ENCODE data around the gene ACAD10. TPM values are rescaled to one million over a fixed set of nuclear protein-coding genes. Genes with fewer than 3 reads are reported as not detected.

The ACAD10 gene
- total and polyA plus RNA-seq, 2 of the 13 experiments (the other 11 are each of a cell fraction or from before 2014, with no cell fraction given) = 15.2 to 16.3 TPM

GRCh38 chr12:111803038-111803626, 117.3 kb downstream of the ACAD10 start:
- no peak for ATAC-seq
- no TSS peak for BruUV-seq (replicated peaks)
- Histone ChIP-seq H3K27ac (ENCODE audit: extremely low read length, insufficient read depth, low read length) (no peak overlapping the region), H3K4me2 (ENCODE audit: low read depth, low read length) (no peak overlapping the region), H4K20me1 (ENCODE audit: insufficient read depth, low read length) (no peaks in the 10 kb centered on the region), H3K4me1 (ENCODE audit: insufficient read depth, low read length) (peaks cover 15% of the 10 kb centered on the region), H3K4me3 (replicated peaks in 1 of 3; ENCODE audit: insufficient read depth in 1 of 3, low read depth in 2 of 3, low read length in 3 of 3) (no peak overlapping the region), H2AFZ (ENCODE audit: low read length) (no peak overlapping the region), H3K36me3 (replicated peaks in 1 of 2; ENCODE audit: control insufficient read depth in 1 of 2, insufficient read depth in 2 of 2, low read length in 2 of 2) (peaks cover 16 to 43% of the 10 kb centered on the region in 2 experiments), H3K79me2 (ENCODE audit: insufficient read depth, low read length) (no peaks in the 10 kb centered on the region), H3K9ac (ENCODE audit: insufficient read depth, low read depth, low read length) (no peak overlapping the region), H3K9me3 (ENCODE audit: low read length) (no peaks in the 10 kb centered on the region), H3K27me3 (ENCODE audit: control insufficient read depth in 1 of 2, insufficient read depth in 2 of 2, low read length in 2 of 2) (no peaks in the 10 kb centered on the region)
- 74% methylated on average over 6 of the region's 6 CpGs for WGBS (ENCODE audit: low lambda C conversion rate)
- TF ChIP-seq, protein P1, sequence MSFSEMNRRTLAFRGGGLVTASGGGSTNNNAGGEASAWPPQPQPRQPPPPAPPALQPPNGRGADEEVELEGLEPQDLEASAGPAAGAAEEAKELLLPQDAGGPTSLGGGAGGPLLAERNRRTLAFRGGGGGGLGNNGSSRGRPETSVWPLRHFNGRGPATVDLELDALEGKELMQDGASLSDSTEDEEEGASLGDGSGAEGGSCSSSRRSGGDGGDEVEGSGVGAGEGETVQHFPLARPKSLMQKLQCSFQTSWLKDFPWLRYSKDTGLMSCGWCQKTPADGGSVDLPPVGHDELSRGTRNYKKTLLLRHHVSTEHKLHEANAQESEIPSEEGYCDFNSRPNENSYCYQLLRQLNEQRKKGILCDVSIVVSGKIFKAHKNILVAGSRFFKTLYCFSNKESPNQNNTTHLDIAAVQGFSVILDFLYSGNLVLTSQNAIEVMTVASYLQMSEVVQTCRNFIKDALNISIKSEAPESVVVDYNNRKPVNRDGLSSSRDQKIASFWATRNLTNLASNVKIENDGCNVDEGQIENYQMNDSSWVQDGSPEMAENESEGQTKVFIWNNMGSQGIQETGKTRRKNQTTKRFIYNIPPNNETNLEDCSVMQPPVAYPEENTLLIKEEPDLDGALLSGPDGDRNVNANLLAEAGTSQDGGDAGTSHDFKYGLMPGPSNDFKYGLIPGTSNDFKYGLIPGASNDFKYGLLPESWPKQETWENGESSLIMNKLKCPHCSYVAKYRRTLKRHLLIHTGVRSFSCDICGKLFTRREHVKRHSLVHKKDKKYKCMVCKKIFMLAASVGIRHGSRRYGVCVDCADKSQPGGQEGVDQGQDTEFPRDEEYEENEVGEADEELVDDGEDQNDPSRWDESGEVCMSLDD (CRISPR knock-in tag; IDR thresholded peaks at IDR 0.05; ENCODE audit: borderline replicate concordance) = no peak
- no peak for TF ChIP-seq JARID2 (CRISPR knock-in tag; IDR thresholded peaks at IDR 0.05; ENCODE audit: insufficient replicate concordance)
- no peak for TF ChIP-seq ZNF792 (CRISPR knock-in tag; IDR thresholded peaks at IDR 0.05)
- no peak for TF ChIP-seq ZNF33A (CRISPR knock-in tag; IDR thresholded peaks at IDR 0.05; ENCODE audit: borderline replicate concordance)
- TF ChIP-seq STAT5B (CRISPR knock-in tag; IDR thresholded peaks at IDR 0.05) = no peak
- no peak for TF ChIP-seq BHLHE40 (IDR thresholded peaks at IDR 0.05; ENCODE audit: low read length)
- no peak for TF ChIP-seq IKZF1 (IDR thresholded peaks at IDR 0.05)
- TF ChIP-seq ZSCAN25 (CRISPR knock-in tag; IDR thresholded peaks at IDR 0.05) = no peak
- TF ChIP-seq ZNF232 (CRISPR knock-in tag; IDR thresholded peaks at IDR 0.05; ENCODE audit: borderline replicate concordance) = no peak
- no peak for TF ChIP-seq TFDP2 (CRISPR knock-in tag; IDR thresholded peaks at IDR 0.05)
- TF ChIP-seq NFYB (CRISPR knock-in tag; IDR thresholded peaks at IDR 0.05) = no peak
- no peak for TF ChIP-seq PRDM10 (CRISPR knock-in tag; IDR thresholded peaks at IDR 0.05; ENCODE audit: low read depth)
- no peak for TF ChIP-seq RAD51 (IDR thresholded peaks at IDR 0.05; ENCODE audit: borderline replicate concordance)
- no peak for TF ChIP-seq RBAK (CRISPR knock-in tag; IDR thresholded peaks at IDR 0.05)
- no peak for TF ChIP-seq TBP (CRISPR knock-in tag; IDR thresholded peaks at IDR 0.05)
- no peak for TF ChIP-seq ZNF10 (CRISPR knock-in tag; IDR thresholded peaks at IDR 0.05; ENCODE audit: borderline replicate concordance, low read depth)
- no peak for TF ChIP-seq ZNF614 (CRISPR knock-in tag; IDR thresholded peaks at IDR 0.05; ENCODE audit: borderline replicate concordance)
- no peak for FAIRE-seq
- POLR2A ChIA-PET = no interaction called here
- intact Hi-C loops (cut with micrococcal nuclease; ENCODE audit: unreplicated experiment) = no loop called here
- CTCF ChIA-PET (ENCODE audit: low intra/inter-chr PET ratio, low total read pairs) = no interaction called here
- no peak for DNase-seq (ENCODE audit: low spot score)
- in situ Hi-C loops (cut with HindIII; ENCODE audit: extremely low pct_ligation_motif_present, low pct_unique_long_range_greater_than_20kb) = no loop called here

All from HepG2 (cell line).